Adrenal gland (tissue), 12 donors: ENCODE data around the gene SUB1. TPM values are rescaled to one million over a fixed set of nuclear protein-coding genes. Genes with fewer than 3 reads are reported as not detected.

ENCODE experiments used
- DNase-seq, 7 donors: peaks; one replicate each; pipeline ENCODE4 v3.0.0-alpha.2; 2019 to 2020
- H3K27ac ChIP-seq, 5 donors: fragments of 200-600 bp; sonication (generic) in 4 of 5; 1 replicate in 3 of 5; 2 replicates in 2 of 5; pipeline versions ENCODE4 v1.5.1 to v1.8.0; 2016 to 2020; ENCODE audit warnings: mild to moderate bottlenecking in 1 of 5
- H3K27me3 ChIP-seq: fragments of 200-600 bp; 2 replicates; pipeline ENCODE4 v1.8.0; 2021
- H3K36me3 ChIP-seq, 2 donors: fragments of 200-600 bp; replicated peaks in 1 of 2; 1 replicate in 1 of 2; 2 replicates in 1 of 2; pipeline versions ENCODE4 v1.5.1 to v1.8.0; 2018 to 2022
- H3K4me1 ChIP-seq, 2 donors: fragments of 200-600 bp; replicated peaks in 1 of 2; 1 replicate in 1 of 2; 2 replicates in 1 of 2; pipeline versions ENCODE4 v1.5.1 to v1.8.0; 2018 to 2021
- H3K4me3 ChIP-seq, 4 donors: fragments of 200-600 bp; sonication (generic) in 3 of 4; one replicate each; pipeline ENCODE4 v1.5.1; 2016 to 2018
- H3K9me3 ChIP-seq, 3 donors: fragments of 200-600 bp; sonication (generic) in 1 of 3; replicated peaks in 1 of 3; 1 replicate in 2 of 3; 2 replicates in 1 of 3; pipeline versions ENCODE4 v1.5.1 to v1.8.0; 2016 to 2021
- CTCF ChIP-seq, 6 experiments: fragments of 450-650 bp in 4 of 6; fragments of 200-600 bp in 2 of 6; sonication (generic) in 1 of 6; IDR thresholded peaks; 1 replicate in 5 of 6; 2 replicates in 1 of 6; pipeline versions ENCODE4 v1.5.1 to v1.8.0; 2016 to 2021; ENCODE audit warnings: antibody characterized with exemption in 6 of 6, mild to moderate bottlenecking in 2 of 6, moderate library complexity in 1 of 6
- POLR2A ChIP-seq, 2 donors: fragments of 450-650 bp; IDR thresholded peaks; one replicate each; pipeline ENCODE4 v1.6.1; 2017; ENCODE audit warnings: antibody characterized with exemption in 2 of 2, mild to moderate bottlenecking in 2 of 2, moderate library complexity in 1 of 2
- WGBS, 4 donors: extraction: QIAGEN DNeasy Blood & Tissue Kit in 2 of 4; methylation state at CpG; one replicate each; pipeline versions ENCODE4 v1.1.5 to v1.1.7; 2013 to 2017; 5-methylcytosine and 5-hydroxymethylcytosine counted together
- intact Hi-C, 2 donors: fragments of 100-400 bp; cut with DNase I; formaldehyde crosslinking; loops; one replicate each; pipeline versions ENCODE4 v1.14.1 to v1.15.0; 2022 to 2023
- polyA plus RNA-seq, 3 donors: library from polyadenylated mRNA; stranded (reverse); fragments of 200-250 nt in 2 of 3; fragments of 350-450 nt in 1 of 3; fragmentation: Illumina TruSeq in 1 of 3; extraction: RNeasy Lipid Tissue Mini Kit (QIAGEN cat#74804) in 1 of 3; gene quantifications; one replicate each; pipeline ENCODE4 v1.2.3, GENCODE V29; 2013 to 2014
- total RNA-seq, 9 donors: library from RNA; depleted of rRNA in 4 of 9; stranded (reverse); fragments of >200 nt in 4 of 9; fragments of 120-200 nt in 1 of 9; fragmentation: NEBNext Ultra II Directional in 1 of 9; extraction: Animal tissue kit (Norgen Biotek cat#: 25700) in 1 of 9; gene quantifications; one replicate each; pipeline versions ENCODE4 v1.1.0 to v1.2.4, GENCODE V29; 2013 to 2023
- donor health status: healthy with polysubstance abuse.
- donor health status: Bipolar disorder and iron deficiency.
- donor health status: DM: yes; HTN: yes; CAD: no.
- donor health status: DM: no; HTN: no; CAD: no.
- donor health status: DM: no; HTN: no; CAD: no.
- donor health status: DM: yes; HTN: yes; CAD: no.

SUB1 gene
- total and polyA plus RNA-seq, 12 donors = 48.1 to 439 (median 166) TPM

GRCh38 chr5:32612134-32612888, 27.0 kb downstream of the SUB1 start:
- no peak for TF ChIP-seq POLR2A (IDR thresholded peaks at IDR 0.05)
- no peak for TF ChIP-seq CTCF (IDR thresholded peaks at IDR 0.05)

GRCh38 chr5:32613050-32613672, 27.8 kb downstream of the SUB1 start:
- Histone ChIP-seq H3K27ac (no peak overlapping the region), H3K9me3 (no peaks in the 10 kb centered on the region), H3K36me3 (no peaks in the 10 kb centered on the region), H3K4me1 (peaks cover 0 to 4% of the 10 kb centered on the region in 2 donors), H3K27me3 (no peaks in the 10 kb centered on the region), H3K4me3 (no peak overlapping the region)
- DNase-seq = peak; percentile 78 to 96 (median 88)
- 3 to 5% (median 4%) methylated on average over 10 of the region's 10 CpGs for WGBS, 4 donors
- intact Hi-C loops = loop anchor here in 1 of 2 donors (5.0 to 10.0 kb wide), 2 partner anchors 126 to 378 kb away; no protein-coding TSS in a partner anchor
- TF ChIP-seq CTCF (IDR thresholded peaks at IDR 0.05) (peak; percentile 87 to 96 (median 91)), POLR2A (IDR thresholded peaks at IDR 0.05) (no peak)

More at GRCh38 chr5:32612134-32612888, 27.0 kb downstream of the SUB1 start:
- no peaks in the 10 kb centered on the region for H3K36me3 ChIP-seq
- H3K9me3 ChIP-seq = no peaks in the 10 kb centered on the region
- peaks cover 0 to 4% of the 10 kb centered on the region in 2 donors for H3K4me1 ChIP-seq
- no peak for DNase-seq
- 53 to 59% (median 55%) methylated on average over 10 of the region's 10 CpGs for WGBS, 4 donors
- no peak overlapping the region for H3K4me3 ChIP-seq
- intact Hi-C loops = loop anchor here in 1 of 2 donors (5.0 to 10.0 kb wide), 2 partner anchors 125 to 378 kb away; no protein-coding TSS in a partner anchor
- no peak overlapping the region for H3K27ac ChIP-seq
- no peaks in the 10 kb centered on the region for H3K27me3 ChIP-seq

- no peaks in the 10 kb centered on the region for H3K9me3 ChIP-seq
- 51 to 63% (median 54%) methylated on average over 3 of the region's 3 CpGs for WGBS, 4 donors
- H3K27ac ChIP-seq = no peak overlapping the region
- peaks cover 0 to 4% of the 10 kb centered on the region in 2 donors for H3K4me1 ChIP-seq
- intact Hi-C loops = loop anchor here in 1 of 2 donors (10.0 kb wide), 1 partner anchor 380 kb away; no protein-coding TSS in a partner anchor
- no peak overlapping the region for H3K4me3 ChIP-seq
- TF ChIP-seq CTCF (IDR thresholded peaks at IDR 0.05) (no peak), POLR2A (IDR thresholded peaks at IDR 0.05) (no peak)
- DNase-seq = no peak
- H3K36me3 ChIP-seq = no peaks in the 10 kb centered on the region
- no peaks in the 10 kb centered on the region for H3K27me3 ChIP-seq
These were observed 29.9 kb downstream of the SUB1 start for GRCh38 chr5:32615236-32615635.

GRCh38 chr5:32618962-32619361, 33.6 kb downstream of the SUB1 start:
- no peak overlapping the region for H3K27ac ChIP-seq
- WGBS, 4 donors = 49 to 65% (median 59%) methylated on average over 2 of the region's 2 CpGs
- H3K9me3 ChIP-seq = no peaks in the 10 kb centered on the region
- no peaks in the 10 kb centered on the region for H3K36me3 ChIP-seq
- no peak for DNase-seq
- H3K27me3 ChIP-seq = no peaks in the 10 kb centered on the region
- no peak for TF ChIP-seq POLR2A (IDR thresholded peaks at IDR 0.05)
- no peak for TF ChIP-seq CTCF (IDR thresholded peaks at IDR 0.05)
- no peak overlapping the region for H3K4me3 ChIP-seq
- H3K4me1 ChIP-seq = no peaks in the 10 kb centered on the region
- intact Hi-C loops = loop anchor here in 1 of 2 donors (10.0 kb wide), 1 partner anchor 384 kb away; no protein-coding TSS in a partner anchor
